ENCODE data around the gene PIK3CA. TPM values are rescaled to one million over a fixed set of nuclear protein-coding genes. Genes with fewer than 3 reads are reported as not detected.

PIK3CA gene
- total RNA-seq (10 to 100 TPM; 21.6 to 44.6 (median 25.4) TPM), polyA plus RNA-seq (1 to 10 TPM; 3.0 to 7.6 (median 3.5) TPM)

GRCh38 chr3:179147873-179148615 lies at the start of gene PIK3CA:
TSS of gene PIK3CA (plus strand) at chr3:179148357. CDS start at chr3:179198826, 50,469 bp downstream.
- H3K4me3 ChIP-seq, result peak within 1 kb of the TSS; percentile 58 to 94 (median 80)
- H3K27me3 ChIP-seq, result no peaks in the 10 kb centered on the region
- peak; percentile 99 for DNase-seq
- peak within 1 kb of the TSS; percentile 95 to 99 (median 98) for H3K27ac ChIP-seq
- 0% methylated on average over 67 of the region's 67 CpGs for WGBS, 2 donors
- H3K36me3 ChIP-seq, result no peaks in the 10 kb centered on the region
- no peaks in the 10 kb centered on the region for H3K9me3 ChIP-seq
- TF ChIP-seq POLR2A (IDR thresholded peaks at IDR 0.05) (peak; percentile 43 to 62), CTCF (IDR thresholded peaks at IDR 0.05) (no peak), POLR2AphosphoS5 (IDR thresholded peaks at IDR 0.05) (peak; percentile 74 to 93 (median 86))
- H3K4me1 ChIP-seq, result peaks cover 0 to 27% (median 18%) of the 10 kb centered on the region in 4 donors
- intact Hi-C loops (cut with DNase I), result loop anchor here (1.0 to 5.0 kb wide), 7 partner anchors 34 to 415 kb away; partner anchors contain the start of genes ACTL6A and ZMAT3

- Histone ChIP-seq H3K27ac (peak overlapping the region in 2 of 4 donors; percentile 59 to 63), H3K4me1 (peaks cover 0 to 6% (median 0%) of the 10 kb centered on the region in 4 donors), H3K9me3 (no peaks in the 10 kb centered on the region), H3K36me3 (no peaks in the 10 kb centered on the region), H3K27me3 (no peaks in the 10 kb centered on the region), H3K4me3 (peak overlapping the region; percentile 4 to 41 (median 33))
- no peak for DNase-seq
- intact Hi-C loops (cut with DNase I), result loop anchor here (2.0 kb wide), 1 partner anchor 28 kb away; the partner anchor contains the start of gene ZMAT3
- TF ChIP-seq CTCF (IDR thresholded peaks at IDR 0.05) (peak in 3 of 4 experiments; percentile 18 to 32 (median 32)), POLR2AphosphoS5 (IDR thresholded peaks at IDR 0.05) (no peak)
- WGBS, 2 donors, result 80% methylated on average over 7 of the region's 7 CpGs
Observed at GRCh38 chr3:179098388-179099077, 49.6 kb upstream of the PIK3CA start.

- Histone ChIP-seq H3K36me3 (no peaks in the 10 kb centered on the region), H3K27me3 (no peaks in the 10 kb centered on the region)
Observed at GRCh38 chr3:179100652-179101051, 47.5 kb upstream of the PIK3CA start.

GRCh38 chr3:179105881-179106280 lies 42.3 kb upstream of the PIK3CA start:
- Histone ChIP-seq H3K4me1 (no peaks in the 10 kb centered on the region), H3K27me3 (no peaks in the 10 kb centered on the region), H3K4me3 (no peak overlapping the region), H3K36me3 (no peaks in the 10 kb centered on the region), H3K9me3 (peaks cover 0 to 3% (median 0%) of the 10 kb centered on the region in 4 donors), H3K27ac (no peak overlapping the region)
- intact Hi-C loops (cut with DNase I), result loop anchor here (2.0 kb wide), 1 partner anchor 211 kb away; no protein-coding TSS in a partner anchor
- no peak for DNase-seq
- no peak for TF ChIP-seq POLR2A (IDR thresholded peaks at IDR 0.05)
- 14 to 35% methylated on average over 1 of the region's 1 CpG for WGBS, 2 donors

More at GRCh38 chr3:179100652-179101051, 47.5 kb upstream of the PIK3CA start:
- Histone ChIP-seq H3K4me1 (peaks cover 0 to 6% (median 0%) of the 10 kb centered on the region in 4 donors), H3K27ac (no peak overlapping the region), H3K9me3 (no peaks in the 10 kb centered on the region), H3K4me3 (no peak overlapping the region)
- no peak for DNase-seq
- TF ChIP-seq EP300 (IDR thresholded peaks at IDR 0.05), result no peak
- TF ChIP-seq CTCF (IDR thresholded peaks at IDR 0.05), result no peak
- no peak for TF ChIP-seq POLR2AphosphoS5 (IDR thresholded peaks at IDR 0.05)
- no peak for TF ChIP-seq POLR2A (IDR thresholded peaks at IDR 0.05)
- intact Hi-C loops (cut with DNase I), result loop anchor here (5.0 kb wide), 1 partner anchor 47 kb away; the partner anchor contains the start of gene PIK3CA

GRCh38 chr3:179107617-179108016 lies 40.5 kb upstream of the PIK3CA start:
- no peak overlapping the region for H3K4me3 ChIP-seq
- no peak overlapping the region for H3K27ac ChIP-seq
- H3K27me3 ChIP-seq, result no peaks in the 10 kb centered on the region
- no peak for DNase-seq
- no peaks in the 10 kb centered on the region for H3K4me1 ChIP-seq
- intact Hi-C loops (cut with DNase I), result no loop called here
- H3K9me3 ChIP-seq, result peaks cover 0 to 3% (median 0%) of the 10 kb centered on the region in 4 donors
- WGBS, 2 donors, result 93% methylated on average over 3 of the region's 3 CpGs
- TF ChIP-seq CTCF (IDR thresholded peaks at IDR 0.05), result no peak
- no peak for TF ChIP-seq POLR2AphosphoS5 (IDR thresholded peaks at IDR 0.05)
- TF ChIP-seq EP300 (IDR thresholded peaks at IDR 0.05), result no peak
- no peak for TF ChIP-seq POLR2A (IDR thresholded peaks at IDR 0.05)
- no peaks in the 10 kb centered on the region for H3K36me3 ChIP-seq
